HG03175 (cell line): ENCODE data around the gene TMPRSS12.
"Not testable (repeated sequence)": the region's sequence is repeated elsewhere in the genome, so short reads cannot be mapped to it uniquely, and the experiment has no call there.

Source experiments
- ATAC-seq: cut with Tn5 transposase; IDR thresholded peaks from one replicate; pipeline ENCODE4 v1.9.1; 2021; ENCODE audit warnings: mild to moderate bottlenecking, moderate library complexity; ENCODE audit not compliant: unreplicated experiment

The TMPRSS12 gene

DNA sequence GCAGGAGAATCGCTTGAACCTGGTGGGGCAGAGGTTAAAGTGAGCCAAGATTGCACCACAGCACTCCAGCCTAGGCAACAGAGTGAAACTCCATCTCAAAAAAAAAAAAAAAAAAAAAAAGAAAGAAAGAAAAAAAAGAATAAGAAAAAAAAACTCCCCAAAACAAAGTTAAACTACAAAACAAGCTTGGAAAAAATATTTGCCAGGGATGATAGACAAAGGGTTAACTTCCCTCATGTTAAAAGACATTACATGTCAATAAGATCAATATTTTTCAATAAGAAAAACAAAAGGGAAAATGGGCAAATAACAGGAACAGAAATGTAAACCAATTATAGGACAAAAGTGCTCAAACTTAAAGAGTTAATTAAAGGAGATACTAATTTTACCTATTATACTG, 83.2 kb downstream of the TMPRSS12 start:
- no peak for ATAC-seq

GRCh38 chr12:50926415-50926814, 83.7 kb downstream of the TMPRSS12 start:
- no peak for ATAC-seq

DNA sequence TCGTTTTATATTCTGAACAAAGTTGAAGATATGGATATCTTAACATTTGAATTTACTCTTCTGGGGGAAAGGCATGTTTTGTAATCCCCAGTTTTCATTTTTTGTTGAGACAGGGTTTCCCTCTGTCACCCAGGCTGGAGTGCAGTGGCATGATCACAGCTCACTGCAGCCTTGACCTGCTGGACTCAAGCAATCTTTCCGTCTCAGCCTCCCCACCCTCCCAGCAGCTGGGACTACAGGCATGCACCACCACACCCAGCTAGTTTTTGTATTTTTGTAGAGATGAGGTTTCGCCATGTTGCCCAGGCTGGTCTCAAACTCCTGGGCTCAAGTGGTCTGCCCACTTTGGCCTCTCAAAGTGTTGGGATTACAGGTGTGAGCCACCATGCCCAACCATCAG, 84.2 kb downstream of the TMPRSS12 start:
- ATAC-seq = not testable (repeated sequence)

- no peak for ATAC-seq
Observed at GRCh38 chr12:50927356-50927755, 84.6 kb downstream of the TMPRSS12 start.

GRCh38 chr12:50927766-50928224, 85.1 kb downstream of the TMPRSS12 start:
- no peak for ATAC-seq

- ATAC-seq = no peak
Observed at GRCh38 chr12:50928392-50928791, 85.7 kb downstream of the TMPRSS12 start.

DNA sequence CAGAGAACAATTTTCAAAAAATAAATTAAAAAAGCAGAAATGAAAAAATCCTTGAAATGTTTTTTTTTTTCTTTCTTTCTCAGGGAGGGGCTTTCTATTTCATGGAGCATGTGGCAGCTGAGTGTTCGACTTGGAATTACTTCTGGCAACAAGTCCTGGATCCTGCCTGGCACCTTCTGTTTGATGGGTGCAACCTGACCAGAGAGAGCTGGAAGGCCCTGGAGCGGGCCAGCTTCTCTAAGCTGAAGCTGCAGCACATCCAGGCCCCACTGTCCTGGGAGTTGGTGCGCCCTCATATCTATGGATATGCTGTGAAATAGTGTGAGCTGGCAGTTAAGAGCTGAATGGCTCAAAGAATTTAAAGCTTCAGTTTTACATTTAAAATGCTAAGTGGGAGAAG, 87.1 kb downstream of the TMPRSS12 start:
- ATAC-seq = no peak

- ATAC-seq = not testable (repeated sequence)
Observed at GRCh38 chr12:50930477-50930876, 87.8 kb downstream of the TMPRSS12 start.

DNA sequence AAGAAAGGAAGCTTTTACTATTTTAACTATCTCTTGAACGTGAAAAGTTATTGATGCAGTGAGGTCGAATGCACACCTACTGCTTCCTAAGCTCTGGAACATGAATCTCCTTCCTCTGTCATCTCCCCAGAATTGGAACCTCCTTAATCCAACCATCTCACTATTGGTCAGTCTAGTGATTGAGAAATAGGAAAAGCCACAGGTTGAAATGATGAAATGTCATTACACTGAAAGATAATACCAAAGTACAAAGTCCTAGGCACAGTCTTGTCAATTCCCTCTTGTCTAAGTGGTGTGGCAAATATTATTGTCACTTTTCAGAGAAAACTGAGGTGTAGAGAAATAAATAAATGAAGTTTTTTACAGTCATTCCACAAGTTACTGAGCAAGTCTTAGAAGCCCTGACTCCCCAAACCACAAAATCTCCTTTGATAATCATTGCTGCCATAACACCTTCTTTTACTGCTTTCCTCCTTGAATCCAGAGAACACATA, 90.1 kb downstream of the TMPRSS12 start:
- no peak for ATAC-seq

- no peak for ATAC-seq
Observed at GRCh38 chr12:50933459-50934124, 90.9 kb downstream of the TMPRSS12 start.

- no peak for ATAC-seq
Observed at GRCh38 chr12:50934371-50934851, 91.7 kb downstream of the TMPRSS12 start.

- no peak for ATAC-seq
Observed at GRCh38 chr12:50934981-50935807, 92.5 kb downstream of the TMPRSS12 start.

GRCh38 chr12:50936821-50937530, 94.2 kb downstream of the TMPRSS12 start:
- no peak for ATAC-seq
